Pancreas (tissue), 10 donors: Measurements from ENCODE around the gene LITAF. TPM values are rescaled to one million over a fixed set of nuclear protein-coding genes. Genes with fewer than 3 reads are reported as not detected.
A peak's percentile ranks its signal among the peaks of the same experiment; 100 is the strongest.
"Not testable (repeated sequence)": the region's sequence is repeated elsewhere in the genome, so short reads cannot be mapped to it uniquely, and the experiment has no call there.

Experiments
- ATAC-seq, 4 donors: fragments of 200-7000 bp; cut with Tn5 transposase; one replicate each; pipeline versions ENCODE4 v1.8.0 to v1.9.1; 2020; ENCODE audit warnings: mild to moderate bottlenecking in 4 of 4, moderate library complexity in 4 of 4
- DNase-seq, 6 donors: peaks; one replicate each; pipeline ENCODE4 v3.0.0-alpha.2; 2020
- FAIRE-seq: peaks from 2 replicates; lab custom pipeline; 2012; peaks lifted over from hg19 to GRCh38; lab: Jason Lieb, UNC
- H3K27ac ChIP-seq, 4 donors: fragments of 200-600 bp; sonication (generic); 1 replicate in 3 of 4; 2 replicates in 1 of 4; pipeline versions ENCODE4 v1.5.0 to v1.8.0; 2020
- H3K27me3 ChIP-seq, 4 donors: fragments of 200-600 bp; one replicate each; pipeline ENCODE4 v1.8.0; 2021
- H3K36me3 ChIP-seq, 3 donors: fragments of 200-600 bp; sonication (generic) in 1 of 3; one replicate each; pipeline versions ENCODE4 v1.5.0 to v1.8.0; 2020 to 2021
- H3K4me1 ChIP-seq, 3 donors: fragments of 200-600 bp; one replicate each; pipeline ENCODE4 v1.8.0; 2021
- H3K4me3 ChIP-seq, 4 donors: fragments of 200-600 bp; sonication (generic) in 2 of 4; one replicate each; pipeline versions ENCODE4 v1.5.0 to v1.8.0; 2020 to 2021
- H3K9me3 ChIP-seq, 4 donors: fragments of 200-600 bp; one replicate each; pipeline ENCODE4 v1.8.0; 2021
- WGBS, 2 donors: extraction: QIAGEN DNeasy Blood & Tissue Kit; methylation state at CpG; one replicate each; pipeline ENCODE4 v1.1.7; 2013; 5-methylcytosine and 5-hydroxymethylcytosine counted together
- intact Hi-C, 3 donors: fragments of 100-400 bp; cut with DNase I; formaldehyde crosslinking; loops; one replicate each; pipeline versions ENCODE4 v1.11.1 to v1.14.2; 2022
- polyA plus RNA-seq, 2 donors: library from polyadenylated mRNA; stranded (reverse); fragments of 200-250 nt; gene quantifications; one replicate each; pipeline ENCODE4 v1.2.3, GENCODE V29; 2013
- total RNA-seq, 6 donors: library from RNA; stranded (reverse); fragmentation: NEBNext Ultra II Directional in 4 of 6; extraction: Animal tissue kit (Norgen Biotek cat#: 25700) in 4 of 6; gene quantifications; one replicate each; pipeline versions ENCODE4 v1.2.1 to v1.2.4, GENCODE V29; 2021 to 2023
- TF ChIP-seq, protein P1 (sequence below), 4 donors: fragments of 200-600 bp; sonication (generic) in 3 of 4; IDR thresholded peaks; one replicate each; pipeline versions ENCODE4 v1.5.0 to v1.8.0; 2021; ENCODE audit warnings: antibody characterized with exemption in 4 of 4
- donor health status: healthy with polysubstance abuse.
- donor health status: DM: no; HTN: no; CAD: no; lungs with moderate emphysema.
- donor health status: DM: no; HTN: no; CAD: no.
- donor health status: control.
- donor health status: control.
- donor health status: Bipolar disorder and iron deficiency.
- donor health status: DM: yes; HTN: yes; CAD: no.
- donor health status: DM: no; HTN: no; CAD: no.
- donor health status: DM: no; HTN: no; CAD: no.
- donor health status: DM: yes; HTN: yes; CAD: no.

The LITAF gene
- total and polyA plus RNA-seq, 8 donors = 17.6 to 85.3 (median 32.3) TPM

DNA sequence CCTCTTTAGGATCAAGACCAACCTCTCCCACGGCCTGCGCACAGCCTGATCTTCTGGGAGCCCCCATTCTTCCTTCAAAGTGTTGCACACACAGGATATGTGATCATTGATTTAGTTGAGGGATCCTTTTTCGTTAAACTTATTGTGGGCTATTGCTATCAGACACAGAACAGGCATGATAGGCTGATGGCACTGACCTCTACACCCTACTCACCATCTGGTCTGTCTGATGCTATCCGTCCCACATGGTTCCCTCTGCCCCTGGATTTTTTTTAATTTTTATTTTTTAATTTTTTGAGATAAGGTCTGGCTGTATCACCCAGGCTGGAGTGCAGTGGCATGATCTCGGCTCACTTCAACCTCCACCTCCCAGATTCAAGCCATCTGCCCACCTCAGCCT, 19.2 kb upstream of the LITAF start:
- TF ChIP-seq, protein P1, sequence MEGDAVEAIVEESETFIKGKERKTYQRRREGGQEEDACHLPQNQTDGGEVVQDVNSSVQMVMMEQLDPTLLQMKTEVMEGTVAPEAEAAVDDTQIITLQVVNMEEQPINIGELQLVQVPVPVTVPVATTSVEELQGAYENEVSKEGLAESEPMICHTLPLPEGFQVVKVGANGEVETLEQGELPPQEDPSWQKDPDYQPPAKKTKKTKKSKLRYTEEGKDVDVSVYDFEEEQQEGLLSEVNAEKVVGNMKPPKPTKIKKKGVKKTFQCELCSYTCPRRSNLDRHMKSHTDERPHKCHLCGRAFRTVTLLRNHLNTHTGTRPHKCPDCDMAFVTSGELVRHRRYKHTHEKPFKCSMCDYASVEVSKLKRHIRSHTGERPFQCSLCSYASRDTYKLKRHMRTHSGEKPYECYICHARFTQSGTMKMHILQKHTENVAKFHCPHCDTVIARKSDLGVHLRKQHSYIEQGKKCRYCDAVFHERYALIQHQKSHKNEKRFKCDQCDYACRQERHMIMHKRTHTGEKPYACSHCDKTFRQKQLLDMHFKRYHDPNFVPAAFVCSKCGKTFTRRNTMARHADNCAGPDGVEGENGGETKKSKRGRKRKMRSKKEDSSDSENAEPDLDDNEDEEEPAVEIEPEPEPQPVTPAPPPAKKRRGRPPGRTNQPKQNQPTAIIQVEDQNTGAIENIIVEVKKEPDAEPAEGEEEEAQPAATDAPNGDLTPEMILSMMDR (IDR thresholded peaks at IDR 0.05) = no peak
- ATAC-seq (no peak), FAIRE-seq (no peak), DNase-seq (no peak)
- Histone ChIP-seq H3K4me3 (no peak overlapping the region), H3K27ac (no peak overlapping the region), H3K27me3 (no peaks in the 10 kb centered on the region), H3K36me3 (no peaks in the 10 kb centered on the region), H3K9me3 (no peaks in the 10 kb centered on the region), H3K4me1 (no peaks in the 10 kb centered on the region)
- 89 to 94% methylated on average over 5 of the region's 5 CpGs for whole genome bisulfite sequencing, 2 donors
- intact Hi-C loops = no loop called here

DNA sequence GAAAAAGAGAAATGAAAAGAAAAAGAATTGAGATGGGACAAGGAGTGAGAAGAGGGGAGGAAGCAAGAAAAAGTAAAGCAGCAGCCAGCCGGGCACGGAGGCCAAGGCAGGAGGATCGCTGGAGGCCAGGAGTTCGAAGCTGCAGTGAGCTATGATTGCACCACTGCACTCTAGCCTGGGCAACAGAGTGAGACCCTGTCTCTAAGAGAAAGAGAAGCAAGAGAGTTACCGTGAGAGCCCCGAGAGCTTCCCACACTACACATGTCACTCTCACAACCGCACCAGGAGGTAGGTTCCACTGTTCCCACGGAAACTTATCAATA, 18.8 kb upstream of the LITAF start:
- 78 to 80% methylated on average over 8 of the region's 8 CpGs for WGBS, 2 donors
- H3K27ac ChIP-seq = peak overlapping the region in 1 of 4 donors; percentile 52
- ATAC-seq = no peak
- H3K27me3 ChIP-seq = no peaks in the 10 kb centered on the region
- no peaks in the 10 kb centered on the region for H3K9me3 ChIP-seq
- H3K36me3 ChIP-seq = no peaks in the 10 kb centered on the region
- H3K4me1 ChIP-seq = no peaks in the 10 kb centered on the region
- intact Hi-C loops = no loop called here
- H3K4me3 ChIP-seq = no peak overlapping the region
- TF ChIP-seq, protein P1 (IDR thresholded peaks at IDR 0.05) = no peak
- DNase-seq = no peak
- no peak for FAIRE-seq

DNA sequence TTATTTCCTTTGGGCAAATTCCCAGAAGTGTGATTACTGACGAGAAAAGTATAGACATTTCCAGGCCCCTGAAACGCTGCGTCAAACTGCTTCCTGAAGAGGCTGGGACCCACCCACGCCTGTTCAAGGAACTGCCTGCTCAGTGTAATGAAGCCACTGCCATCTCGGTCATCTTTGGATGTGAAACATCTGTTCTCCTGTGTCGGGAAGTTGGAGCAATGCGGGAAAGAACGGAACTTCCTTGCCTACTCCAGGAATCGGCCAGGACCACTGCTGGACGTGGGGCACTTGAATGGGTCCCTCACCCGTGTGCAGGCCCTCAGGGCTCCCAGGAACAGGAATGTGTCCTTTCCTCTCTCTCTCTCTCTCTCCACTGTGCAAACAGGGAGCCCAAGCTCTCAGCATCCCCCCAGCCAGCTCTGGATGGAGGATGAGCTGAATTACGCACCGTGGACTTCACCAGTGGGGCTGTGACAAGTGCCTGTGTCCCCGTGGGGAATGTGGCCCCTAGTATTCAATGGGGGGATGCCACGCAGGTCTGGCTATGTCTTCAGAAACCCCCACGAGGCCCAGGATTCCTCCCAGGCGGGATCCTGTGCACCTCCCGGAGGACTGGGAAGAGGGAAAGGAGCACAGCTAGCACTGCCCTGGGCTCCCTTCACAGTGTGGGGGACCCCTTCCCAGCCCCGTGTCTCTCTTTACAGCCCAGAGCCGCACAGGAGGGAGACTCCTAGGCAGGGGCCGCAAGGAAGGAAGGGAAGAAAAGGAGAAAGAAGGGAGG, 18.3 kb upstream of the LITAF start:
- no peaks in the 10 kb centered on the region for H3K4me1 ChIP-seq
- intact Hi-C loops = no loop called here
- no peak for FAIRE-seq
- H3K27me3 ChIP-seq = no peaks in the 10 kb centered on the region
- H3K36me3 ChIP-seq = no peaks in the 10 kb centered on the region
- no peak for DNase-seq
- TF ChIP-seq, protein P1 (IDR thresholded peaks at IDR 0.05) = no peak
- ATAC-seq = peak in 3 of 4 donors; percentile 47 to 78 (median 75)
- H3K4me3 ChIP-seq = no peak overlapping the region
- WGBS, 2 donors = 62 to 73% methylated on average over 21 of the region's 21 CpGs
- peak overlapping the region in 2 of 4 donors; percentile 33 to 52 for H3K27ac ChIP-seq
- no peaks in the 10 kb centered on the region for H3K9me3 ChIP-seq

DNA sequence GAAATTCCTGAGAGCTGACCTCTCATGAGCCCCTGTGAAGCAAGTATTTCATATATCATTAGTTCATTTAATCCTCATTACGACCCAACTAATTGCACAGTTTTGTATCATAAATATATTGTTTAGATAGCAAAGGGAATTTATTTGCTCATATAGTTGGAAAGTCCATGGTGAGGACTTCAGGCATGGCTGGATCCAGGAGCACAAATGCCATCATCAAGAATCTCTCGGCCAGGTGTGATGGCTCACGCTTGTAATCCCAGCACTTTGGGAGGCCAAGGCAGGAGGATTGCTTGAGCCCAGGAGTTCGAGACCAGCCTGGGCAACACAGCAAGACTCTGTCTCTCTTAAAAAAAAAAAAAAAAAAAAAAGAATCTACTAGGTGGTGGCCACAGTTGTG, 17.6 kb upstream of the LITAF start:
- H3K4me1 ChIP-seq, H3K4me3 ChIP-seq, ATAC-seq, H3K36me3 ChIP-seq, DNase-seq, H3K9me3 ChIP-seq, H3K27me3 ChIP-seq, FAIRE-seq, intact Hi-C loops: not testable (repeated sequence)
- 68 to 85% methylated on average over 4 of the region's 4 CpGs for WGBS, 2 donors
- H3K27ac ChIP-seq = peak overlapping the region in 1 of 4 donors; percentile 52

DNA sequence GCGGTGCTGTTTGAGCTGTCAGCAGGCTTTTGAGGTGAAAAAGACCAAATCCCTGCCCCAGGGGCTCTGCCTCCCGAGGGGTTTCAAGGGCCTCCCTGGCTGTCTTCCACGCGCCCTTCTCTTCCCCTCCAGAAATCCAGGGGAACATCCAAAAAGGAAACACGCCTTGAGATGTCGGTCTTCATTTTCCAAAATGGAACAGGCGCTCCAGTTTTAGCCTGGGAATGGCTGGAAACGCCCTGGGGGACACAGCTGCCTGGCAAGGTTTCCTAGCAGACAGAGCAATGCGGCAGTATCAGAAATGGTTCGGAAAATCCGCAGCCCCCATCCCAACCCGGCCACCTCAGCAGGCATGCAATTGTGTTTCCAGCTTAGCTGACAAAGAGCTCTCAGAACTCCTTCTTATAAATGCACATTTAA, 16.6 kb upstream of the LITAF start:
- Histone ChIP-seq H3K27me3 (no peaks in the 10 kb centered on the region), H3K36me3 (no peaks in the 10 kb centered on the region), H3K4me1 (no peaks in the 10 kb centered on the region), H3K9me3 (no peaks in the 10 kb centered on the region), H3K4me3 (no peak overlapping the region), H3K27ac (no peak overlapping the region)
- FAIRE-seq (no peak), DNase-seq (no peak), ATAC-seq (no peak)
- TF ChIP-seq, protein P1 (IDR thresholded peaks at IDR 0.05) = no peak
- intact Hi-C loops = no loop called here
- WGBS, 2 donors = 47 to 52% methylated on average over 12 of the region's 12 CpGs
